CD4-positive, alpha-beta T cell treated with Interferon alpha-2 for 1 hour (primary cell): ENCODE data around the gene AKAP13.

Source experiments
- DNase-seq, 2 donors: peaks; one replicate each; pipeline ENCODE4 v3.0.0-alpha.2; 2020 to 2022

Gene AKAP13

GRCh38 chr15:85545185-85545584 lies 164.8 kb downstream of the AKAP13 start:
- DNase-seq: peak; percentile 8 to 10

DNA sequence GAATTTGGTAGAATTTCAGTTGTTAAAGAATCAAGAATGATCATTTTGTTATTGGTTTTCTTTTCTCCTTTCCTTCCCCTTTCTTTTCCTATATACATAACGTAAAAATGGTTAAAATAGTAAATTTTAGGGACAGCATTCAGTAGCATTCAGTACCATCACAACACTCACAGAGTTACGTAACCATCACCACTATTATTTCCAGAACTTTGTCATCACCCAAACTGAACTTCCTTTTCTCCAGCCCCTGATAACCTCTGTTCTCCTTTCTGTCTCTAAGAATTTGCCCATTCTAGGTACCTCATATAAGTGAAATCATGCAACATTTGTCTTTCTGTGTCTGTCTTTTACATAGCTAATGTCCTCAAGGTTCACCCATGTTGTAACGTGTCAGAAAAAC lies 165.3 kb downstream of the AKAP13 start:
- DNase-seq: peak in 1 of 2 donors; percentile 14

- no peak for DNase-seq
Measured at GRCh38 chr15:85547386-85547785, 167.0 kb downstream of the AKAP13 start.

GRCh38 chr15:85550283-85550682 lies 169.9 kb downstream of the AKAP13 start:
- DNase-seq: no peak

DNA sequence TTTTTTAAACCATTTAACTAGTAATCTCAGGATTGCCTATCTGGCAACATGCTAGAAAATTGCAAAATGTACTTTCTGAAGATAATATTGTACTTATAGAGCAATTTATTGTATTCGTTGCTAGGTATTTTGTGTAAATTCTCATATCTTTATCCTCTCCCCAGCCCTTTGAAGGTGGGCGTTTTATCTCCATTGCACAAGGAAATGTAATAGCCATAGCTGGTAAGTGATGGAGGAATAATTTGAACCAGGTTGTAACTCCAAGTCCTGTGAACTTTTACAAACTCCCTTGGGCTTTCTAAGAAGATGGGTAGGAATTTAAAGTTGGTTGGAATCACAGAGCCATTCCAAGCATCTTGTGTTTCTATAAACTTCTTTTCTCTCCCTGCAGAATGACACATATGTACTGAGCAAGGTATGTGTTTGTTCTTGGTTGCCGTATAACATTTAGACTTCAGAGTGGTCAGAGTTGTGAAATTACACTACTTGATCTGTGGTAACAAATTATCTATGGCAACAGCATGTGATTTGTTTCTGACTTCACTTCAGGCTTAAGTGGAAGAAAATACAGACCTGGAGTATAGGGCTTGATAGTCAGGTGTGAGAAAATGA lies 170.9 kb downstream of the AKAP13 start:
- no peak for DNase-seq

DNA sequence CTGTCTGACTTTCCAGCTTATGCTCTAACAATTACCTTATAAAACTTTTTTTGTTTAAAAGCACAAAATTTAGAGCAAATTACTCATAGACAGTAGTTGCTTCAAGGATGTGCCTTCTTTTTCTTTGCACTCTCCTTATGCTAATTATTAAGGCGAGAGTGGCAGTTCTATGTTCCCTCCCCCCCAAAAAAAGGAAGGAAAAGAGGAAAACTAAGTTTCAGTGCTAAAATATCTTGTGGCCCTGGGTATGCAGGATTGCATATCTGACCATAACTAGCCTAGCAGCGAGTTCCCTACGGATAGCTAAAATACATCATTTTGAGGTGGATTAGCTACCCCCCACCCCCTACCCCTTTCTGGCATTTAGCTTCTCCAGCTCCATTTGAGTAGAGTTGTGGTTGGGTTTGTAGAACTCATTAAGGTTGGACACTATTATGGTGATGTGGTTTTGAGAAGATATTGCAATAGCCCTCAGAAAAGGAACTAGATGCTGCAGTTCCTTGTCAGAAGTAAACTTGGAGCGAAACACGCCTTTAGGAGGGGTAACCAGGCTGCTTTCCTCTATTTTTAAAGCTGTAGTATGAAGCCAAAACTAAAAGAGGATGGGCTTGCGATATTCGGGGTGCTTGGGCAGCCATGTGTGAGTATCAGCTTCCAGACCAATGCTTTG lies 174.6 kb downstream of the AKAP13 start:
- DNase-seq: no peak

DNA sequence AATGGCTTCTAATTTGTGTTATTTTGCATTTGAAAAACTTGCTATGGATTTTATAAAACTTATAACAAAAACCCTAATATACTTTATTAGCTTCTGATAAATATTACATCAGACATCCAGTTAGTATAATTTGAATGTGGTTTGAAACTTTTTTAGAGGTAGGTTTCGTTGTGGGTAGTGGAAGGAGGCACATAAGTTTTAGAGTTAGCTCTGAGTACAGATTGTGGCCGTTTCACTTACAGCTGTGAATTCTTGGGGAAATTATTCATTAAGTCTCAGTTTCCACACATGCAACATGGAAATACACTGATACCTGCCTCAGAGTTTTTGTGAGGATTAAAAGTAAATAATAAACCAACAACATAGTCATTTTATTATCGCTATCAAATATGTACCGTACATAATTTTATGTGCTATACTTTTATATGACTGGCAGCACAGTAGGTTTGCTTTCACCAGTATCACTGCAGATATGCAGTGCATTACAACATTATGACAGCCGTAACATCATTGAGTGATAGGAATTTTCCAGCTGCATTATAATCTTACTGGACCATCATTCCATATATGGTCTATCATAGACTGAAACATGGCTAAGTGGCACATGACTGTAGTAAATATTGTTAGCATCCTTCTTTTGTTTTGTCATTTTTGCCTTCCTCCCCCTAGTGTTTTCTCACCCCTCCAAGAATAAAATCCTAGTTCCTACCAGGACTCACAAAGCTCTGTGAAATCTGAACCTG lies 175.6 kb downstream of the AKAP13 start:
- no peak for DNase-seq

DNA sequence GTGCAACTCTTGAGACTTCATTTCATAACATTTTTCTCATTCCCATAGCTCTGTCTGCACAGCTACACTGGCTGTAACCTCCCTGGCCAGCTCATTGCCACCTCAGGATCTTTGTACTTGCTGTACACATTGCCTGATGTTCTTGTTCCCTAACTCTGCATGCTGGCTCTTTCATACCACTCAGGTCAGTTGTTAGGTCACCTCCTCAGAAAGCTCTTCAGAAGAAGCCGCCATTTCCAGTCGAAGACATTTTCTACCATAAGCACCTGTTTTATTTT lies 176.2 kb downstream of the AKAP13 start:
- no peak for DNase-seq

GRCh38 chr15:85557385-85557784 lies 177.0 kb downstream of the AKAP13 start:
- DNase-seq: no peak

DNA sequence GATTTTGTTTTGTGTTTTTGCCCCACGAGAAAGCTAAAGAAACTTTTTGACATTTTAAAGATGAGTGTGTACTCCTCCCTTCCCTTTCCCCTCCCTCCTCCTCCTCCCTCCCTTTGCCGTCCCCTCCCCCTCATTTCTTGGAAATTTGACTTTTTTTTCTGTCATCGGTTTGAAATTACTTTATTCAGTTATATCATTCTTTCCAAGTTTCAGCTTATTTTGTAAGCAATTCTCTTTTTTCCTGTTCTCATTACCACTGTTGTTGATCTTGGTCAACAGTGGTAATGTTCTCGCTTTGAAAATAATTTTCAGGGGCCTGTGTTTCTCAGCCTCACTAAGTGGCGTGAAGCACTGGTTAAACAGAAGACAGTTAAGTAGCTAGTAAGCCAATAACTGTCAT lies 178.4 kb downstream of the AKAP13 start:
- no peak for DNase-seq

DNA sequence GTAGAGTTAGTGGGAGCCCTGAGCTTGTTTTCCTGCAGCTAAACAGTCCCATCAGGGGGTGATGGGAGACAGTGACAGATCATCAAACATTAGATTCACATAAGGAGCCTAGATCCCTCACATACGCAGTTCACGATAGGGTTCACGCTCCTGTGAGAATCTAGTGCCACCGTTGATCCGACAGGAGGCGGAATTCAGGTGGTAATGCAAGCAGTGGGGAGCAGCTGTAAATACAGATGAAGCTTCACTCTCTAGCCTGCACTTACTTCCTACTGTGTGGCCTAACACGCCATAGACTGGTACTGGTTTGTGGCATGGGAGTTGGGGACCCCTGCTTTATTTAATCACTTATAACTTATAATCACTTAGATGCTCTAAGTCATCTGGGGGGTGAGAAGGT lies 179.1 kb downstream of the AKAP13 start:
- no peak for DNase-seq

DNA sequence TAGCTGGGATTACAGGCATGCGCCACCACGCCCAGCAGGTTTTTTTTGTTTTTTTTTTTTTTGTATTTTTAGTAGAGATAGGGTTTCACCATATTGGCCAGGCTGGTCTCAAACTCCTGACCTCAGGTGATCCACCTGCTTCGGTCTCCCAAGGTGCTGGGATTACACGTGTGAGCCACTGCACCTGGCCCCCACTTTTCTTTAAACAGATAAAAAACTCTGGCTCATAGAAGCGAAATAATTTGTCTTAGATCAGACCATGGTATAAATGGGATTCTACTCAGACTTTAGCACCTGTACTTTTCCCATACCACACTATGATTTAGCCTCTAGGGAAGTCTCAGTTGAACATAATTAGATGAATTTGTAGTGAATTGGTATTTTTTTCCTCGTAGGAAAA lies 182.4 kb downstream of the AKAP13 start:
- no peak for DNase-seq

DNA sequence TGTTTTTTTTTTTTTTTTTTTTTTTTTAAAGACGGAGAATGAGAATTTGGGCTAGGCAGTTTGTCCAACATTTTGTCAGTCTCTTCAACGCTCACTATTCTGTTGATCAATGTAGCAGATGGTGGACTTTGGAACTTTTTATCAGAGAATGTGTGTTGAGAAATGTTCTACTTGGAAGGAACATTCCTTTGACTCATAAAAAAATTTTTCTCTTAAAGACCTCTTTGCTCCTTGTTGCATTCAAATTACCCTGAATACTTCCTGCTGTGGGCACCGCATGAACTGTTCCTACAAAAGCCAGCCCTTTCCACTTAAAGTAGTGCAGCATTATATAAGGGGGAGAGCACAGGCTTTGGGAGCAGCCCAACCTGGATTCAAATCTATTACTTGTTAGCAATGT lies 182.9 kb downstream of the AKAP13 start:
- no peak for DNase-seq

- no peak for DNase-seq
Measured at GRCh38 chr15:85563731-85564130, 183.3 kb downstream of the AKAP13 start.

GRCh38 chr15:85564686-85565085 lies 184.3 kb downstream of the AKAP13 start:
- DNase-seq: no peak

- no peak for DNase-seq
Measured at GRCh38 chr15:85568261-85568808, 187.9 kb downstream of the AKAP13 start.

DNA sequence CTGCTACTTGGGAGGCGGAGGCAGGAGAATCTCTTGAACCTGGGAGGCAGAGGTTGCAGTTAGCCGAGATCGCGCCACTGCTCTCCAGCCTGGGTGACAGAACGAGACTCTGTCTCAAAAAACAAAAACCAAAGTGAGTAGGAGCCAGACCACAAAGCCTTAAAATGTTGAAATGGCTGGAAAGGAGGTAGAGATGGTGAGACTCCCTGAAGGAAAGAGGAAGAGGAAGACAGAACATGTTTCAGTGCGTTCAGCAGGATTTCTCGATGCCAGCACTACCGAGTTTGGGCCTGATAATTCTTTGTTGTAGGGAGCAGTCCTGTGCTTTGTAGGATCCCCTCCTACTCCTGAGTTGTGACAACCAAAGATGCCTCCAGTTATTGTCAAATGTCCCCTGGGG lies 189.9 kb downstream of the AKAP13 start:
- no peak for DNase-seq

GRCh38 chr15:85571780-85572179 lies 191.4 kb downstream of the AKAP13 start:
- no peak for DNase-seq

DNA sequence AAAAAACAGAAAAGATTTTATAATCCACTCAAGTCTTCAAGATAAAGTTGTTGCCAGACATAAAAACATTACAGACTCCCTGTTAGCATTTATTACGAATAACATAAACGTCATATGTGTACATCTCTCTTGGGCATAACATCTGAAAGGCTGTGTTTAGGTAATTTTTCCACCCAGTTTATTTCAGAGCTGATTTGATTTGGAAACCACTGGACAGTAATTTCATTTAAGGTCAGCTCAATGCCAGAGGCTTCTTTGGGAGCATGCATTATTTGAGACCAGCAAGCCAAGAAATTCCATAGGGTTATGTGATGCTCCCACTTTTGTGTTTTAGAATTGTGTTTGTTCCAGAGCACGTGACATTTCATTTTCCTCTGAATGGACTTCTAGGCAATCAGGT lies 196.0 kb downstream of the AKAP13 start:
- no peak for DNase-seq

GRCh38 chr15:85578941-85579701 lies 198.7 kb downstream of the AKAP13 start:
- no peak for DNase-seq

DNA sequence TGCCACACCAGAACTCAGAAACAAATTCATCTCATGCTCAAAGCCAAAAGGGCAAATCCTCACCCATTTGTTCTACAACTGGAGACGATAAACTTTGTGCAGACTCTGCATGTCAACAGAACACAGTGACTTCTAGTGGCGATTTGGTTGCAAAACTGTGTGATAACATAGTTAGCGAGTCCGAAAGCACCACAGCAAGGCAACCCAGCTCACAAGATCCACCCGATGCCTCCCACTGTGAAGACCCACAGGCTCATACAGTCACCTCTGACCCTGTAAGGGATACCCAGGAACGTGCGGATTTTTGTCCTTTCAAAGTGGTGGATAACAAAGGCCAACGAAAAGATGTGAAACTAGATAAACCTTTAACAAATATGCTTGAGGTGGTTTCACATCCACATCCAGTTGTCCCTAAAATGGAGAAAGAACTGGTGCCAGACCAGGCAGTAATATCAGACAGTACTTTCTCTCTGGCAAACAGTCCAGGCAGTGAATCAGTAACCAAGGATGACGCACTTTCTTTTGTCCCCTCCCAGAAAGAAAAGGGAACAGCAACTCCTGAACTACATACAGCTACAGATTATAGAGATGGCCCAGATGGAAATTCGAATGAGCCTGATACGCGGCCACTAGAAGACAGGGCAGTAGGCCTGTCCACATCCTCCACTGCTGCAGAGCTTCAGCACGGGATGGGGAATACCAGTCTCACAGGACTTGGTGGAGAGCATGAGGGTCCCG lies 199.7 kb downstream of the AKAP13 start:
- peak; percentile 33 to 39 for DNase-seq

DNA sequence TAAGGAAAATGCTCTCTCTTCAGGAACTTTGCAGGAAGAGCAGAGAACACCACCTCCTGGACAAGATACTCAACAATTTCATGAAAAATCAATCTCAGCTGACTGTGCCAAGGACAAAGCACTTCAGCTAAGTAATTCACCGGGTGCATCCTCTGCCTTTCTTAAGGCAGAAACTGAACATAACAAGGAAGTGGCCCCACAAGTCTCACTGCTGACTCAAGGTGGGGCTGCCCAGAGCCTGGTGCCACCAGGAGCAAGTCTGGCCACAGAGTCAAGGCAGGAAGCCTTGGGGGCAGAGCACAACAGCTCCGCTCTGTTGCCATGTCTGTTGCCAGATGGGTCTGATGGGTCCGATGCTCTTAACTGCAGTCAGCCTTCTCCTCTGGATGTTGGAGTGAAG lies 200.5 kb downstream of the AKAP13 start:
- peak; percentile 58 to 65 for DNase-seq

GRCh38 chr15:85581495-85581894 lies 201.1 kb downstream of the AKAP13 start:
- DNase-seq: peak; percentile 48 to 68
